Activated CD4-positive, alpha-beta T cell treated with anti-CD3 and anti-CD28 coated beads, Interleukin-2, amount 50 U/mL, for 48 hours (primary cell): ENCODE results near the gene POGZ.

Experiments
- DNase-seq, 2 experiments: peaks; one replicate each; pipeline ENCODE4 v3.0.0-alpha.2; 2020

The POGZ gene

GRCh38 chr1:151459331-151460046 is at the start of gene POGZ:
POGZ (minus strand) TSS chr1:151459494; CDS start chr1:151442204, 17,290 bp downstream.
- DNase-seq: peak; percentile 95 to 96

DNA sequence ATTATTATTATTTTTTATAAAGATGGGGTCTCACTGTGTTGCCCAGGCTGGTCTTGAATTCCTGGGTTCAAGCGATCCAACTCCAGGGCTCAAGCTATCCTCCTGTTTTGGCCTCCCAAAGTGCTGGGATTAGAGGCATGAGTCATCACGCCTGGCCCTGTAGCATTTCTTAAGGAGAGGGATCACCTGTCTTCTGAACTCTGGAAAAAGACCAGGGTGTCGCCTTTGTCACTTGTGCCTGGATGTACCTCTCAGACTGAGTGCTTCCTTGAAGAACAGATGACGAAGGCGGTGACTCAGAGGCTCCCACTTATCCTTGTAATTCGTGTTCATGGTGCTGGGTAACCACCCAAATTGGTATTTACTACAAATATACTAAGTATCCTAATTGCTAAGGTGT is 49.5 kb upstream of the POGZ start:
- no peak for DNase-seq

- DNase-seq: no peak
Measured at GRCh38 chr1:151504759-151505158, 45.5 kb upstream of the POGZ start.

- DNase-seq: no peak
Measured at GRCh38 chr1:151504252-151504651, 45.0 kb upstream of the POGZ start.

DNA sequence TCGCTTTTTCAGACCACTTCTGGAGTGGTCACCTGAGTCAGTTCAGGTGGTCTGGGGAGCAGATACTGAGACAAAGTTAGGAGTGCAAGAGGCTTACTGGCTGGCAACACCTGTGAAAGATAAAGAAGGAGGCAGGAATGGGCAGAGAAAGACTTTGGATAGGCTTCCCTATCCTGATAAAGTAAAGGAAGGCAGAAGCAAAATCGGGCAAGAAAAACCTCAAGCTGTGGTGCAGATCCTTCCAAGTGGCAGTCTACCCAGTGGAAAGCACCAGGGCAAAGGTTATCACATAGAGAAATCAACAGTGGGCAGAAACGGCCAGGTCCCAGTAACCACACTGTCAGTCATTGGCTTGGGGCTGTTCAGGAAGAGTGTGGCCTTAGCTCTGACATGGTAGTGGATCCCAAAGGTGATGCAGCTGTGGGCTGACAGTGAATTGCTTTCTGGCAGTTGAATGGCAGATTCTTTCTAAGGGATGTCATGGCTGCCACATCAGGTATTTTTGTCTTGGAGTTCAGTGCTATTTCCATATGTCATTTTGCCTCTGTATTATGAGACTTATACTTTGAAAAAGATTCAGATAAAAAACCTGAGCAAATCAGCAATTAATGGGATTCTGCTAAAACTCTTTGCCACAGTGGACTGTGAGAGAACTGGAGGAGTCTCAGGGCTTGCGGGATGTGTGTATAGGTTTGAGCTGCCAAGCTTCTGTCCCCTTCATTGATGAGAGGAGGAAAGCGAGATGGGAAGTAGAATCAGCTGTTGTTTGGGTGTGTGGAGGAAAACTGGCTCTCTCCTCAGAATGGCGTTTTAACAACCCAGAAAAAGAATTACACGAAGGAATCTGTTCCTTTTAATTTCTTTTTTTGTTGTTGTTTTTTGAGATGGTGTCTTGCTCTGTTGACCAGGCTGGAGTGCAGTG is 43.8 kb upstream of the POGZ start:
- DNase-seq: no peak

DNA sequence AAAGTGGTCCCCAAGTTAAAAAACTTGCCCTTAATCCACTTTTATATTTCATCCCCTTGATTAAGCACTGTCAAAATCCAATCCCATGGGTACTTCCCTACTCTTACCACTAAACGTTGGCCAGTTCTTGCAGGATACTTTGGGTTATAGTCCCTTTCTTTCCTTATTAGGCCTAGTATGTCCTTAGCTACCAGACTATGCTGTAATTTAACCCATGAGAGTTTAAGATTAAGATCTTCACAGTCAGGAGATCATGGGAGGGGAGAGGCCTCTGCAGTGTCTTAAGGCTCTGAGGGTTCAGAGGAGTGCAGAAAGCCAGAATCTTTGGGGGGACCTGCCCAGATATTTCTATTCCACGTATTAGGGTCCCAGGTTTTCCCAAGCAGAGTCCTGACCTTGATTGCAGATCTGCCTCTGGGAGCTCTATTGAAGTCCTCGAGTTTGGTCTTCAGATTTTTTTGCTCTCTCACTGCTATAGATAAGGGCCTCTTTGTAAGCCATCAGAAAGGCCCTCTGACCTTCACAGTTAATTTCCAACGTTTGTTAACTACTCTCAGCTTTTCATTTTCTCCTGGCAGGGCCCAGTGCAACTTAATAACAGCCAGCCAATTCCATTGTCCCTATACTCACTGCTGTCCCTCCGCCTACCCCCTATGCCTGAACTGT is 42.9 kb upstream of the POGZ start:
- no peak for DNase-seq

GRCh38 chr1:151501474-151501873 is 42.2 kb upstream of the POGZ start:
- no peak for DNase-seq

GRCh38 chr1:151499930-151500329 is 40.6 kb upstream of the POGZ start:
- no peak for DNase-seq

GRCh38 chr1:151499365-151499764 is 40.1 kb upstream of the POGZ start:
- no peak for DNase-seq

DNA sequence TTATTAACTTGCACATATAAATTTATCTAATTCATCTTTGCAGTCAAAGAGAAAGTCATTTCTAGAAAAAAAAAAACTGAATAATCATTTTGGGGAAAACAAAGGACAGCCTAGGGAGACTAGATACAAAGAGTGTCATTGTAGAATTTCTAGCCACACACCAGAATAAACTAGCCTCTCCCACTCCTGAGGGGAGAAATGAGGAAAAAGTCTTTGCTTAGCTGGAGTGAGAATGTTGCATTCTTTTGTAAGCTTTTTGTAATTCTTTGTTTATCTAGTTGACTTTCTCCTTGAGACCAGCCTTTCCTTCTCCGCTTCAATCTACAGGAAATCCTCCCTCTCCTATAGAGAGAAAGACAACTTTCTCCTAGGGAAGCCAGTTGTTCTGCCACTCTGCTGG is 36.0 kb upstream of the POGZ start:
- no peak for DNase-seq

GRCh38 chr1:151494741-151495281 is 35.5 kb upstream of the POGZ start:
- DNase-seq: no peak

- DNase-seq: no peak
Measured at GRCh38 chr1:151493042-151493441, 33.7 kb upstream of the POGZ start.

- DNase-seq: no peak
Measured at GRCh38 chr1:151492120-151492519, 32.8 kb upstream of the POGZ start.

DNA sequence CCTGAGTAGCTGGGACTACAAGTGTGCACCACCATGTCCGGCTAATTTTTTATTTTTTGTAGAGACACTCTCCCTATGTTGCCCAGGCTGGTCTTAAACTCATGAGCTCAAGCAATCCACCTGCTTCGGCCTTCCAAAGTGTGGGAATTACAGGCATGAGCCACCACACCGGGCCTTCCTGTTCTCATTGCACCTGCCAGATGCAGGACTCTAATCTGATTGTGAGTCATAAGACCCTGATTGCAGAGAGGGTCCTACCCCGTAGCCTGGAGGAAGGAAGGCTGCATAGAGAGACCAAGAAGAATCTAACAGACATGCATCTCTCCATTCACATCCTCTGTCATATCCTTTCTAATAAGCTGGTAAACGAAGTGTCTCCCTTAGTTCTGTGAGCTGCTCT is 32.3 kb upstream of the POGZ start:
- DNase-seq: no peak

GRCh38 chr1:151486557-151486956 is 27.3 kb upstream of the POGZ start:
- DNase-seq: no peak

- DNase-seq: no peak
Measured at GRCh38 chr1:151485685-151486255, 26.5 kb upstream of the POGZ start.

DNA sequence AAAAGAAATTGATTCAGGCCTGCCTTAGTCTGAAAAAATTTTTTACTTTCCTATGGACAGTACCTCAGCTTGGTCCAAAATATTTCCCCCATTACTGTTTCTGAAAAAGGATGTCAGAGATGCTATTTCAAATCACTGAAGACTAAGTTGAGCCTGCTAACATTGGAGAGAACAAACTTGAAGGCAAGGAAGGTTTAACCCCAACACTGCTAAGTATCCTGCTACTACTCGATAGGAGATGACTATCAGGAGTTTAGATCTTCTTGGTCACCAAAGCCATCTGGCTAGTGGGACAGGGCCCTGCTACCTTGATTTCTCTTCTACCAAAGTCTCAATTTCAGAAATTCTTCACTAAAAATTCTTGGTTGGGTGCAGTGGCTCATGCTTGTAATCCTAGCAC is 22.7 kb upstream of the POGZ start:
- DNase-seq: no peak

GRCh38 chr1:151479462-151479861 is 20.2 kb upstream of the POGZ start:
- no peak for DNase-seq

GRCh38 chr1:151478923-151479322 is 19.6 kb upstream of the POGZ start:
- no peak for DNase-seq

DNA sequence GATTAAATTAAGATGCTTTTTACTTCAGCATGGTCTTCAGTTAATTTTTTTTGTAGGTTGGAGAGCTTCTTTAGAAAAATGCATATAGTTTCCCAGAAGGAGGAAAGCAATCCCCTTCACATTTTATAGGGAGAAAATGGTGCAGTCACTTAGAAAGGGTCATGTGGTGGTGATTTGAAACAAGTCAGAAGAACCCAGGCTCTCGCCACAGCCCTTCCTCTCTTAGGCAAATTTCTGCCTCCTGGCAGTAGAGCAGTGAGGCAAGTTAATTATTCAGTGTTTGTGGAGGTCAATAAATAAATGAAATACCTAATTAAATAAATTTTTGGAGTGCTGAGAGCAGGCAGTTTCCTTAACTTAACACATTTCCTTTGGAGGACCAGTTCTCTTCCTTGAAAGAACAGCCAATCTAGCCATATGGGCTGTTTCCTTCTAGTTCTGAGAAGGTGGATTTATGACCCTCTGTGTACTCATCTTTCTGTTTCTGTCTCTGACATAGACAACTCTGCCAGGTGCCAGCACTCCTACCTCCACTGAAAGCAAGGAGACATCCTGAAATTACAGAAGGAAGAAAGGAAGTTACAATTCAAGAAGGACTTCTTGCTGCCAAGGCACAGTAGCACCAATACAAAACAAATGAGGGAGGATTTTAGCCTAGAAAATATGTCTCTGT is 19.0 kb upstream of the POGZ start:
- no peak for DNase-seq

- DNase-seq: no peak
Measured at GRCh38 chr1:151477066-151477465, 17.8 kb upstream of the POGZ start.

DNA sequence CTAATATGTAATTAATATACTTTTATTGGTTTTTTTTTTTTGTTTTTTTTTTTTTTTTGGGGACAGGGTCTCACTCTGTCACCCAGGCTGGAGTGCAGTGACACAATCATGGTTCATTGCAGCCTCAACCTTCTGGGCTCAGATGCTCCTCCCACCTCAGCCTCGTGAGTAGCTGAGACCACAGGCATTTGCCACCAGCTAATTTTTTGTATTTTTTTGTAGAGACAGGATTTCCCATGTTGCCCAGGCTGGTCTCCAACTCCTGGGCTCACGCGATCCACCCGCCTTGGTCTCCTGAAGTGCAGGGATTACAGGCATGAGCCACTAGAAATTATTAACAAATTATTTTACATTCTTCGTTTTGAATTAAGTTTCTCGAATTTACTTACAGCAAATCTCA is 16.8 kb upstream of the POGZ start:
- no peak for DNase-seq
